ENCODE data around the gene COL4A6.
A peak's percentile ranks its signal among the peaks of the same experiment; 100 is the strongest.
"Not testable (repeated sequence)": the region's sequence is repeated elsewhere in the genome, so short reads cannot be mapped to it uniquely, and the experiment has no call there.

COL4A6 gene

DNA sequence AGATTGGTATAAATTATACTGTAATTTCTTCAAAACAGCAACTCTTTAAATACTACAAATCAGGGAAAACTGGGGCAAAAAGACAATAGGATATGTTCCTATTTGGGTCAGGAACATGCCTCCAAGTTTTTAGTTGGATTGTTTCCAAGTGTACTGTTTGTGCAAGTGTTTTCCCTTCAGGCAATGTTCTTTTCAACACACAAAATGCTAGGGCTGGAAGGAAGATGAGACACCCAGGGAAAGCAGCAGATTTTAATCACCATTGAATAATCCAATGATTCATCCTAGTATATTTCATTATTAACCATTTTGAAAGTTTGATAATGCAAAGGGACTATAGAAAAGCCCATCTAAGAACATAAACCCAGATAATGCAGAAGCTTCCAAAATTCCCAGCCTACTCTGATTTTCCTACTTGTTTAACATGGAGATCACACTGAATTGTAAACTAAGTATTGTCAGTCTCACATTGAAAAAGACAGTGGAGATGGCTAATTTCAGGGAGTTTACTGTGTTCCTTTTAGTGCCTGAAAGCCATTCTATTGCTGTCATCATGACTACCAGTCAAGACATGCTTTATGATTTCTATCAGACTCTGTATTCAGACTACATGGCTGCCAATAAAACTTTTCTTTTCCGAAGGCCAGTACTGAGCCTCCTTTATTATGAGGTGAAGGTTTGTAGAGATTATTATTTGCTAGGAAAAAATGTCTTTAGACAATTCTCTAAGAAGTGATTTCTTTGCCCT lies 38.6 kb downstream of the COL4A6 start:
- DNase-seq, result no peak

DNA sequence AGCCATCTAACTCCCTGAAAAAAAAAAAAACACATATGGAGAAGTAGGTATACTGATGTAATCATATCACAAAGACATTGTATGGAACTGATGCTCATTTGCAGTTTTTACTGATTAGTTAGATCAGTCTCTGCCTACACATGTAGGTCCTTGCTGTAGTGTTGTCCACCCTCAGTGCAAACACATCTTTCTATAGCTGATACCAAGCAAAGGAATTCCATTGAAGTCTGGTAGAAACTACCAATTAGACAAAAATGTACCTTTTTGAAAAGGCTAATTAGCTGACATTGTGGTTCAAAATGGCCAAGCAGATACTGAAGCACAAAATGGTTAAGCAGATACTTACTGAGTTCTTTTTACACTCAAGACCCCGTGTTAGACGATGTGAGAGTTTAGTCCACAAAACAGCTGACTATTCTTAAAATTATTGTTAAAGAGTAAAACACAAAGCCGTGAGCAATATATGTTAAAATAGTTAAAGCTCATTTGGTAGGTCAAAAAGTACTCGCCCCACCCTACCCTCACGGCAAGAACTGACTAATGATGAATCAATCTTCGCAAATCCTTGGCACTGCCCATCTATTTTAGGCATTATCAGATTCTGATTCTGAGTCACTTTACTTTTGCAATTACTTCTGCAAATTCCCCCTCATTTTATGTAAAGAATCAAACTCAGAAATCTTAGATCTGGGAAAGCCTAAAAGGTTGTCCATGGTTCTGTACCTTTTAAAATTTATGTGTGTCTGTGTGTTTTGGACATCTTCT lies 40.4 kb downstream of the COL4A6 start:
- no peak for DNase-seq

DNA sequence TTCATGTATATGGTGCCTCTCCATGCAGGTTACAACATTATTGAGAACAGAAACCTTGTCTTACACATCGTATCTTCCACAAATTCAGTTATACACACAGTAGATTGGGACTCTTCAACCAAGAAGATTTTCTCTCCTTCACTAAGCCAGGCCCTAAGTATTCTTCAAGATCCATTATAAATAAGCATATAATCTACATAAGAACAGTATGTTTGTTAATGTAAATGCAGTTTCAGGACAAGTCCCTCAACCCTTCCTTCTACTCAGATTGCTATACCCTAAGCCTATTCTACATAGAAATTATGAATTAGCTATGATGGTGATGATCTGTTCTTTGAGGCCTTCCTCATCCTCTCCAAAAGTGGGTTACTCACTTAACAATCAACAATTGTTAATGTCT lies 41.2 kb downstream of the COL4A6 start:
- DNase-seq, result no peak

DNA sequence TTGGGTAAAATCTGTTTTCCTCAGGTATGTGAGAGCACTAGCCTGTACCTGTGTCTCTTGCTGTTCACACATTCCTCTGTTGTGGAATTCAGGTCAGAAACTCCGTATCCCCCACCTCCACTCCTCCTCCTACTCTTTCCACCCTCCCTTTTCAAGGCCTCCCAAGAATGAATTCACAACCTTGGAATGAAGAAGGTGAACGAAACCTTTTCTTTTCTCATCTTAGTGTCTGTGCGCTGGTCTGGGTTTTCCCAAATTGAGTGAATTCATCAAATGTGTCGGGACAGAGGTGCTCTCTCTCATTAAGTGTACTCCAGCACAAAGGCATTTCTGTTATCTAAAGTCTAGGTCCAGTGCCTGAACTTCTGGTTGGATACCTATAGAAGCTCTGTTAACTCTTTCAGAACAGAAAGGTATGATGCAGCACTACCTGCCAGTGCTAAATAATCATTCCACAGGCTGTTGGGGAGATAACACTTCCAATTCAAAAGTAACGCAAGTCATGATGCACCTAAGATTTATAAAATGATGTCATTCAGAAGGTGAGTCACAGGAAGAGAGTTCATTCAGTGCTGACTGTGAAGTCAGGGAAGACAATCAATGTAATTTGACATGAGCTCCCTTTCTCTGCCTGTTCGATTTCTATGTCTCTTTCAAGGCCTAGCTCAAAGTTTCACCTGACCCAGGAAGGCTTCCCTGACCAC lies 41.9 kb downstream of the COL4A6 start:
- peak; percentile 89 for DNase-seq

DNA sequence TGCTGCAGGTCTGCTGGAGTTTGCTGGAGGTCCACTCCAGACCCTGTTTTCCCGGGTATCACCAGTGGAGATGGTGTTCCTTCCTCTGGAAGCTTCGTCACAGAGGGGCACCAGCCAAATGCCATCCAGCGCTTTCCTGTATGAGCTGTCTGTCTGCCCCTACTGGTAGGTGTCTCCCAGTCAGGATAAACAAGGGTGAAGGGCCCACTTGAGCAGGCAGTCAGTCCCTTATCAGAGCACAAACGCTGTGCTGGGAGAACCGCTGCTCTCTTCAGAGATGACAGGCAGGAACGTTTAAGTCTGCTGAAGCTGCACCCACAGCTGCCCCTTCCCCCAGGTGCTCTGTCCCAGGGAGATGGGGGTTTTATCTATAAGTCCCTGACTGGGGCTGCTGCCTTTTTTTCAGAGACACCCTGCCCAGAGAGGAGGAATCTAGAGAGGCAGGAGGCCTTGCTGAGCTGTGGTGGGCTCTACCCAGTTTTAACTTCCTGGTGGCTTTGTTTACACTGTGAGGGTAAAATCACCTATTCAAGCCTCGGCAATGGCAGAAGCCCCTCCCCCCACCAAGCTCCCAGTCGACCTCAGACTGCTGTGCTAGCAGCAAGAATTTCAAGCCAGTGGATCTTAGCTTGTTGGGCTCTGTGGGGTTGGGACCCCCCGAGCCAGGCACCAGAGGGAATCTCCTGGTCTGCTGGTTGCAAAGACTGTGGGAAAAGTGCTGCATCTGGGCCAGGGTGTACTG lies 47.1 kb downstream of the COL4A6 start:
- DNase-seq, result not testable (repeated sequence)

DNA sequence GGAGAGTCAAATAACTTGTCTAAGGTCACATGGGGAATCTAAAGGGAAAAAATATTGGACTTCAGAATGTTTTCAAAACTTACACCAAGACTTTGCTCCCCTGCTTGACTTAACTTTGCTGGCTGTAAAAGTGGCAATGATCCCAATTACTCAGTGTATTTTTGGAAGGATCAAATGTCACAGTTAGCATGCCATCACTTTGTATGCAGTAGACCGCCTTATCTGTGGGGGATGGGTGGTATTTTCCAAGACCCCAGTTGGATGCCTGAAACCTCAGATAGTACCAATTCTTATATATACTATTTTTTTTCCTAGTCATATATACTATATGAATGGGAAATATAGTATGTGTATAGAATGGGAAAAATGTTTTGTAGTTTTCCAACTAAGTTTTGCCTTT lies 53.4 kb downstream of the COL4A6 start:
- no peak for DNase-seq

DNA sequence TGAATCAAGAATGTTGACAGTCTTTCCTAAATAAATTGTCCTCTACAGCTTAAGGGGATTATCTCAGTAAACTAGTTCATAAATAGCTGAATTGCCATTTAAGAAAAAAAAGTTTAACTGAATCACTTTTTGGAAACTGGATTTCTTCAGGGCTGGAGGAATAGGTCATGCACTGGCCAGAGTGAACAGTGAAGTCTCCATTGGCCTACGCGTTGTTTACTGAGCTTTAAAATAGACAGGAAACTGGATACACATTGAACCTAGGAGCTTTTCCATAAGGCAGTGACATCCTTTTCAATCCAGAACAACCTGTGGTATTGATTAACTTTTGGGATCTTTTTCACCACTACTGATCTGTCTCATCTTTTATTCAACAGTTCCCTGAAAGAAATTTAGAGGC lies 58.0 kb downstream of the COL4A6 start:
- no peak for DNase-seq

DNA sequence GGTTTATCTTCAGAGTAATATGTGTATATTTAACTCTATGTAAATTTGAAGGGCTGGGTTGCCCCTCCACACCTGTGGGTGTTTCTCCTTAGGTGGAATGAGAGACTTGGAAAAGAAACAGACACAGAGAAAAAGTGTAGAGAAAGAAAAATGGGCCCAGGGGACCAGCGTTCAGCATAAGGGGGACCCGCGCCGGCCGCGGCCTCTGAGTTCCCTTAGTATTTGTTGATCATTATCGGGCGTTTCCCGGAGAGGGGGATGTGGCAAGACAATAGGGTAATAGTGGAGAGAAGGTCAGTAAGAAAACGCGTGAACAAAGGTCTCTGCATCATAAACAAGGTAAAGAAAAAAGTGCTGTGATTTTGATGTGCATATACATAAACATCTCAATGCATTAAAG lies 61.4 kb downstream of the COL4A6 start:
- not testable (repeated sequence) for DNase-seq

DNA sequence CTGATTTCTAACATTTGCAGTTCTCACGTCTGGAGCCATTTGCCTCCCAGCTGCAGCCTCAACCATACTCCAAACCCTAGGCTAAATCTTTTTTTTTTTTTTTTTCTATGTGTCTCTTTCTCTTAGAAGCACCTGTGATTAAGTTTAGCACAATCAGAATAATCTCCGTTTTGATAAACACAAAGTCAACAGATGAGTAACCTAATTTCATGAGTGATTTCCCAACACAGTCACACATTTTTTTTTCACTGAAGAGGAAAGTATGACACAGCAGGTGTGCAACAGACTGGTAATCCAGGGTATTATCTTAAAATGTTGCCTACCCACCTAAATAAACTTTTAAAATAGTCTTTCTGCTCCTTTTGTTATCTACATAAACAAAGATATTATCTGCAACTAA lies 62.6 kb downstream of the COL4A6 start:
- not testable (repeated sequence) for DNase-seq

DNA sequence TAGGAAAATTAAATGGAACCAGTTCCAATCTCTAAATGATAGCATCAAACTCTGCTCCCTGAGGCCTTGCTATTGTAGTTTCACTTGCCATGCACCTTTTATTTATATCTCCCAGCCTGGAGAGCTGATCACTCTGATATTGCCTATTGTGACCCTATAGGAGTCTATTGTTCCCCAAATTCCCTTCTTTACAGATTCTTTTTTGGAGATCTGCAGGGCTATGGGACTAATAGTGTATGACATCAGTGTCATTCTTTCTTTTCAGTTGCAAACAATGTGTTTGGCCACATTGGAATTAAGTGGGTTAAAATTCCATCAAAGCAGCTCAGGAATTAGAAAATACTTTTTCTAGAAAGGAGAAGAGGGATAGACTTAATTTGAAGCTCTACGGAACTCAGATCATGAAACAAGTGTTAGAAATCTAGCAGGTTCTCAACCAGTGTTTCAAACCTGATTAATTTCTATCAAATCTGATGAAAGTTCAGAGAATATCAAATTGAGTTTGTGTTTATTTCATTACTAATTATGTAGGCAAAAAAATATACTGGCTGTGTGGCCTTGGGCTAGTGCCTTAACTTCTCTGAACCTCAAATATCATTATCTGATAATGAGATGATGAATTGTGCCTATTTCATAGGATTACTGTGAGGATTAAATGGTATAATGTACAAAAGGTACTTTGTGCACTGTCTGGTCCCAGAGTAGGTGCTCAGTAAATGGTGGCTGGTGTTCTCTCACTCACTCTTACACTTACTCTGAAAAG lies 71.4 kb downstream of the COL4A6 start:
- no peak for DNase-seq

DNA sequence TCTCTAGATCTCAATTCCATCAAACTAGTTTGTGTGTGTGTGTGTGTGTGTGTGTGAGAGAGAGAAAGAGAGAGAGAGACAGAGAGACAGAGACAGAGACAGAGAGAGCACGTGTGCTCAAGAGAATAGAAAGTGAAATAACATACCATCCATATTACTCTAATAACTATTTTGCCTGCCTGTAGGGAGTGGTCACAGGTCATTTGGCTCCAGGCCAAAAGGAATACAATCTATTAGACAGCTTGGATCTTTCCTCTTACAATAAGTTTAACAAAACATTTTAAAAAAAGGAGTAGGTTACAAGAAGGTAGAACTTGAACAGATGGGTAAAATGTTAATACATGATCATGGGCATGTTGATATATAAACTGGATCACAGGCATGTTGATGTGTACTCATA lies 76.2 kb downstream of the COL4A6 start:
- no peak for DNase-seq

DNA sequence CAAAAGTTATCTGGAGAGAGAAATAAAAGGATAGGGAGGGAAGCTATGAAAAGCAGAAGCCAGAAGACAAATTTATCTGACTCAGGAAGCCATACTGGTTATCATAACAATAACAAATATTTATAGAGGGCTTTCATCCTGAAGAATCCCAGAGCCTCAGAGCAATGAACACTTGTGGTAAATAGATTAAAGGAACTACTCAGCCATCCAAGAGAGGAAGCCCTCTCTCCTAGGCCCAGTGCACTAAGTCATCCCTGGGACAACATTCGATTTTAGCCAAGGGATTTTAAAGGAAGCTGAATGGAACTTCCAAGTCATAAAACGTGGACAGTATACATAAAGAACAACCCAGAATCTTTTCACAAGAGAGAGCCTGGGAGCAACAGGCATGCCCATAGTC lies 76.9 kb downstream of the COL4A6 start:
- DNase-seq, result no peak

DNA sequence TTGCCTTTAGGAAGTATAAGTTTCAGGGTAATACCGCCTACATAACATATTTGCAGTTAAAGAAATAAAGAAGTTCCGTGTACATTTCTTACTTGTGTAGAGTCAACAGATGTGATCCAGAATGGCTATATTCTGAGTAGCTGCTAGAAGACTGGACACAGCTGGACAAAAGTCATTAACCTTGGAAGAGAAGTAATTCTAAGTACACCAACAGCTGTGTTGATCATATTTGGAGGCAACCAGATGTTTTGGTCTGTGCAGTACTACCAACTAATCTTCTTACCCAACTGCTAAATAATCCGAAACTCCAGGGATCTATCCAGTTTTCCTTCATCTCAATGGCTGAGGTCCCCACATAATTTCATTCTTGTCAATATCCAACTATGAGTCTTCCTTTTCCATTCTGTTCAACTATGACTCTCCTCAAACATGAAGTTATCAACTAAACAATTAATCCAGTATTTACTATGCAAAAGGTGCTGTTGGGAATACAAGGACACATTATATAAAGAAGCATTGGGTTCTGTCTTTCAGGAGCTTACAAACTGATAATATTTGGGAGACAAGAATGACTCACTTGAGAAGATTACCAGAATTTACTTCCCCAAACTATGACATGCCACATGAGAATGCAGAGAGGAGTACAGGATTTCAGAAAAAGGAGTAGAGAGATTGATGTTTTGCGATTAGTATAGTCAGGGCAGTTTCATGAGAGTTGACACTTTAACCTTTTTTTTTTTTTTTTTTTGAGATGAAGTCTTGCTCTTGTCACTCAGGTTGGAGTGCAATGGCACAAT lies 78.2 kb downstream of the COL4A6 start:
- no peak for DNase-seq

DNA sequence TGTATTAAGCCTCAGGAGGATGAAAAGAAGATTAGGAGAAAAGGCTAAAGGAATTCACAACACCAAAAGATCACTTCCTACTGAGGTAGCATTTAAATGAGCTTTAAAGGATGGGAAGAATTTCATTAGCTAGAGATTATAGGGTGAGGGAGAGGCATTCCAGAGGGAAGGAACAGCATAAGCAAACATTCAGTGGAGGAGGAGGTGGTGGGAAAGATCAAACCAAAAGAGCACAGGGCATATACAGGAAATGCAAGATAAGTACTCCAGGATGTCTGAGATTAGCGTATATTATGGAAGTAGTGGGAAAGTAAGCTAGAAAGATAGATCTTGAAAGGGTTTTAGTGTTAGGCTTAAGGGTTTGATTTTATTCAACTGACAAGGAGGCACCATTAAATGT lies 84.8 kb downstream of the COL4A6 start:
- no peak for DNase-seq

DNA sequence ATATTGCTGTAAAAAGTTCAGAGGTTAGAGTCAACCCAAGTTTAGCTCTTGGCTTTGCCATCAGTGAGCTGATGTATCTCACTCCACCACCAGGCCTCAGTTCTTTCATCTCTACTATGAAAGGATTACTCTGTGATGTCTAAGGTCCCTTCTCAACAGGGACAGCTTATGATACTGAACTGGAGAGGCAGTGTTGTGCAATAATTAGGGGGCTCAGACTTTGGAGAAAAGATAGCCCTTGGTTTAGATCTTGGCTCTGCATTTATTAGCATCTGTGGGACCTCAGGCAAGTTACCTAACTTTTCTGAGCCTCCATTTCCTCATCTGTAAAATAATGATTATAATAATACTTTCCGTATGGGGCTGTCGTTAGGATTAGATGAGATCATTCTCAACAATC lies 89.0 kb downstream of the COL4A6 start:
- no peak for DNase-seq

DNA sequence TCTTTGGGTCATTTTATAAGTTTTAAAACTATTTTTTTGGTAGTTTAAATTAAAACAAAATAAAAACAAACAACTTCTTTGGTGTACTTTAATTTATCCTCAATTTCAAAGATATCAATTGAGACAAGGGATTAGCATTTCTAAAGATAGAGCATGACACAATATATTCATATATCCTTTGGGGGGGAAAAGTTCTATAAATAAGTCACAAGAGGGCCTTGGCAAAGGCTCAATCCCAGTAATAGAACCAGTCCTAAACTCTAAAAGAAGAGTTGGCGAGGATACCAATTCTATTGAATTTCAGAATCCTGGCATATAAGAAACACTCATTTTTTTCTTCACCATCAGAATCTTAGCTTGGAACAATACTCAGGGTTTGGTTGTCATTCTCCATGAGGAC lies 89.7 kb downstream of the COL4A6 start:
- DNase-seq, result no peak

DNA sequence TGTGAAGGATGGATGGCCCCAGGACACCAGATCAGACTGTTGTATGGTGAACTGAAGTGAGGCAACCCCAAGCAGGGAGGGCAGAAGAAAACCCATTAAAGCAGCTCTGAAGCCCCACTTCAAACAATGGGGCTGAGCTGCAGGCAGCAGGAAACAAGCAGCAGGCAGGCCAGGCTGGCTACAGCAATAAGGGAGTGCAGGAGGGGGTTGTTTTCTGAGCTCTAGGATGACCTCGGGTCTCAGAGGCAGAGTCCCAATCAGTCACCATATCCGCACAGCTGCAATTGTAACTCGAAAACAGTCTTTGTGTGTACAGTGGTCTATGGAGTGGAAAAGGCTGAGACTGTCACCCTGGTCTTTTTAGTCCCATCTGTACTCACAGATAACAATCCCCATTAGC lies 90.4 kb downstream of the COL4A6 start:
- DNase-seq, result peak; percentile 56

DNA sequence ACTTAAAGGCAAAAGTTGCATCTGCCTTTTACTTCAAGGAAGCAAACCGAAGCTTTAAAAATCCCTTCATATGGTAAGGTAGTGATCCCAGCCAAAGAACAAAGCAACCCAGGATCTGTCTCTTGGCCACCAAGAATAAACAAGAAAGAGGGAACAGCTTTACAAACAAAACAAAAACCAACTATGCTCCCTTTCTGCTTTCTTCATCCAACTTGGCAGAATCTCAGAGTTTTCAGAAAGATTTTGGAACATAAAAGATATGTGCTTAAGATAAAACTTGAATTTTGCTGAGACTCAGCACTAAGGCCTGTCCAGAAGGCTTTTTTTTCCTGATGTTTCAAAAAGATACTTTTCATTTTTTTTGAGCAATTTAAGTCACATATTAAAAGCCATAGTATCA lies 94.0 kb downstream of the COL4A6 start:
- DNase-seq, result no peak

DNA sequence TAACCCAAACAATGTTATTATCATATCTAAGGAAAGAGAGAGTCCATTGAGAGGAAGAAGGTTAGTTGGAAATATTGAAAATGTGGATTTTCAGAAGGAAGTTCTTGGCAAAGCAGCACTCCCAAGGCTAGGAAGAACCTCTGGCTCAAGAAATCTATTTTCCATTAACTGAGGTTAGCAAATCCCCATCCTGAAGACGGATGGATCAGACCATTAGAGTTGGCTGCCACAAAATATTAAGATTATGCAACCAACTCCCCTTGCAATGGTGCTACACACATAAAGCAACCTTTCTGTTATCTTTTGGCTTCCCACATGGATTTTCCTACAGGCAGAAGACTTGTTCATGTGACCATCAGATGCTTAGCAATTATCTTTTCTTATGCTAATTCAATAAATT lies 96.3 kb downstream of the COL4A6 start:
- no peak for DNase-seq

DNA sequence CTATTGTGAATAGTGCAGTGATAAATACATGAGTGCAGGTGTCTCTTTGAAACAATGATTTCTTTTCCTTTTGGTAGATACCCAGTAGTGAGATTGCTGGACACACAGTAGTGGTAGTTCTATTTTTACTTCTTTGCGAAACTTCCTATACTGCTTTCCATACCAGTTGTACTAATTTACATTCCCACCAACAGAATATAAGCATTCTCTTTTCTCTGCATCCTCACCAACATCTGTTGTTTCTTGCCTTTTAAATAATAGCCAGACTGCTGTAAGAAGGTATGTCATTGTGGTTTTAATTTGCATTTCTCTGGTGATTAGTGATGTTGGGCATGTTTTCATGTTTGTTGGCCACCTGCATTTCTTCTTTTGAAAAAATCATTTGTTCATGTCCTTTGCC lies 105.9 kb downstream of the COL4A6 start:
- no peak for DNase-seq

DNA sequence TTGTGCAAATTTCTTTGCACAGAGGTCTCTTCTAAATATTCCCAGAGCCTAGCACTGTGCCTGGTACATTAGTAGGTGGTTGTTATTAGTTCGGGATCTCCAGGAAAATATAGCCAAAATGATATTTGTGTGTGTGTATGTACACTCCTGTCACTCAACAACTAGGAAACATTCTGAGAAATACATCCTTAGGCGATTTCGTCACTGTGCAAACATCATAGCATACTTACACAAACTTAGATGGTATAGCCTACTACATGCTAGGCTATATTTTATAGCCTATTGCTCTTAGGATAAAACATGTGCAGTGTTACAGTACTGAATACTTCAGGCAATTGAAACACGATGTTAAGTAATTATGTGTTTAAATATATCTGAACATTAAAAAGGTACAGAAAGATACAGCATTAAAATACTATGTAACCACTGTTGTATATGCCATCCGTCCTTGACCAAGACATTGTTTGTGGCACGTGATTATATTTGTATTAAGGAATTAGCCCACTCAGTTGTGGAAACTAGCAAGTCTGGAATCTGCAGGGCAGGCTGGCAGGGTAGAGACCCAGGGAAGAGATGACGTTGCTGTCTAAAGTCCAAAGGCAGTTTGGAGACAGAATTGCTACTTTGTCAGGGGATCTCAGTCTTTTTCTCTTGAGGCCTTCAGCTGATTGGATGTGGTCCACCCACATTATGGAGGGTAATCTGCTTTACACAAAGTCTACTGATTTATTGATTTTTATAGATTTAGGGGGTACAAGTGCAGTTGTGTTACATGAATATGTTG lies 106.9 kb downstream of the COL4A6 start:
- DNase-seq, result no peak

All from islet precursor cell (in vitro differentiated cells).